Peyer's patch (tissue), 4 donors: ENCODE measurements around the gene TNFAIP6. TPM values are rescaled to one million over a fixed set of nuclear protein-coding genes. Genes with fewer than 3 reads are reported as not detected.

Experiments used
- DNase-seq, 3 donors: peaks; one replicate each; pipeline ENCODE4 v3.0.0-alpha.2; 2017 to 2019
- H3K27ac ChIP-seq, 4 donors: fragments of 200-600 bp; sonication (generic); one replicate each; pipeline ENCODE4 v1.5.1; 2016 to 2019
- H3K27me3 ChIP-seq, 2 donors: fragments of 200-600 bp; sonication (generic); one replicate each; pipeline ENCODE4 v1.5.1; 2019
- H3K36me3 ChIP-seq, 3 donors: fragments of 200-600 bp; sonication (generic); one replicate each; pipeline ENCODE4 v1.5.1; 2016 to 2019
- H3K4me1 ChIP-seq, 4 donors: fragments of 200-600 bp; sonication (generic); one replicate each; pipeline ENCODE4 v1.5.1; 2016 to 2019
- H3K4me3 ChIP-seq, 4 donors: fragments of 200-600 bp; sonication (generic); 1 replicate in 3 of 4; 2 replicates in 1 of 4; pipeline ENCODE4 v1.5.1; 2016 to 2019; ENCODE audit warnings: mild to moderate bottlenecking in 1 of 4
- H3K9me3 ChIP-seq, 4 donors: fragments of 200-600 bp; sonication (generic); one replicate each; pipeline ENCODE4 v1.5.1; 2016 to 2019; ENCODE audit warnings: mild to moderate bottlenecking in 1 of 4
- POLR2A ChIP-seq, 2 donors: fragments of 450-650 bp; IDR thresholded peaks; one replicate each; pipeline ENCODE4 v1.5.1; 2017; ENCODE audit warnings: antibody characterized with exemption in 2 of 2, mild to moderate bottlenecking in 2 of 2, moderate library complexity in 2 of 2
- total RNA-seq, 4 donors: library from RNA; depleted of rRNA; stranded (reverse); fragments of >200 nt; gene quantifications; one replicate each; pipeline ENCODE4 v1.1.0, GENCODE V29; 2016
- TF ChIP-seq, protein P1 (sequence below), 6 experiments: fragments of 450-650 bp in 4 of 6; fragments of 200-600 bp in 2 of 6; sonication (generic) in 1 of 6; IDR thresholded peaks; one replicate each; pipeline ENCODE4 v1.5.1; 2017 to 2019; ENCODE audit warnings: antibody characterized with exemption in 6 of 6, mild to moderate bottlenecking in 3 of 6, moderate library complexity in 1 of 6

TNFAIP6 gene
- total RNA-seq, 4 donors from 2014 or later, result 1.1 TPM; not detected in 3

GRCh38 chr2:151350579-151351195 lies 6.7 kb upstream of the TNFAIP6 start:
- no peaks in the 10 kb centered on the region for H3K4me1 ChIP-seq
- no peak overlapping the region for H3K27ac ChIP-seq
- no peaks in the 10 kb centered on the region for H3K27me3 ChIP-seq
- H3K4me3 ChIP-seq, result no peak overlapping the region
- no peak for DNase-seq
- TF ChIP-seq, protein P1, sequence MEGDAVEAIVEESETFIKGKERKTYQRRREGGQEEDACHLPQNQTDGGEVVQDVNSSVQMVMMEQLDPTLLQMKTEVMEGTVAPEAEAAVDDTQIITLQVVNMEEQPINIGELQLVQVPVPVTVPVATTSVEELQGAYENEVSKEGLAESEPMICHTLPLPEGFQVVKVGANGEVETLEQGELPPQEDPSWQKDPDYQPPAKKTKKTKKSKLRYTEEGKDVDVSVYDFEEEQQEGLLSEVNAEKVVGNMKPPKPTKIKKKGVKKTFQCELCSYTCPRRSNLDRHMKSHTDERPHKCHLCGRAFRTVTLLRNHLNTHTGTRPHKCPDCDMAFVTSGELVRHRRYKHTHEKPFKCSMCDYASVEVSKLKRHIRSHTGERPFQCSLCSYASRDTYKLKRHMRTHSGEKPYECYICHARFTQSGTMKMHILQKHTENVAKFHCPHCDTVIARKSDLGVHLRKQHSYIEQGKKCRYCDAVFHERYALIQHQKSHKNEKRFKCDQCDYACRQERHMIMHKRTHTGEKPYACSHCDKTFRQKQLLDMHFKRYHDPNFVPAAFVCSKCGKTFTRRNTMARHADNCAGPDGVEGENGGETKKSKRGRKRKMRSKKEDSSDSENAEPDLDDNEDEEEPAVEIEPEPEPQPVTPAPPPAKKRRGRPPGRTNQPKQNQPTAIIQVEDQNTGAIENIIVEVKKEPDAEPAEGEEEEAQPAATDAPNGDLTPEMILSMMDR (IDR thresholded peaks at IDR 0.05), result no peak
- no peak for TF ChIP-seq POLR2A (IDR thresholded peaks at IDR 0.05)
- H3K36me3 ChIP-seq, result no peaks in the 10 kb centered on the region
- no peaks in the 10 kb centered on the region for H3K9me3 ChIP-seq

GRCh38 chr2:151353995-151354394 lies 3.4 kb upstream of the TNFAIP6 start:
- Histone ChIP-seq H3K27me3 (no peaks in the 10 kb centered on the region), H3K9me3 (no peaks in the 10 kb centered on the region), H3K4me1 (no peaks in the 10 kb centered on the region), H3K4me3 (no peak overlapping the region), H3K36me3 (no peaks in the 10 kb centered on the region), H3K27ac (no peak overlapping the region)
- TF ChIP-seq, protein P1 (IDR thresholded peaks at IDR 0.05), result no peak
- no peak for TF ChIP-seq POLR2A (IDR thresholded peaks at IDR 0.05)
- DNase-seq, result no peak

- H3K9me3 ChIP-seq, result no peaks in the 10 kb centered on the region
- H3K4me3 ChIP-seq, result no peak overlapping the region
- TF ChIP-seq POLR2A (IDR thresholded peaks at IDR 0.05), result no peak
- TF ChIP-seq, protein P1 (IDR thresholded peaks at IDR 0.05), result no peak
- no peaks in the 10 kb centered on the region for H3K4me1 ChIP-seq
- no peak overlapping the region for H3K27ac ChIP-seq
- no peaks in the 10 kb centered on the region for H3K27me3 ChIP-seq
- DNase-seq, result no peak
- H3K36me3 ChIP-seq, result no peaks in the 10 kb centered on the region
These were observed 2.6 kb upstream of the TNFAIP6 start for GRCh38 chr2:151354807-151355206.

- no peaks in the 10 kb centered on the region for H3K27me3 ChIP-seq
- H3K9me3 ChIP-seq, result no peaks in the 10 kb centered on the region
- H3K27ac ChIP-seq, result no peak overlapping the region
- TF ChIP-seq, protein P1 (IDR thresholded peaks at IDR 0.05), result no peak
- no peak for TF ChIP-seq POLR2A (IDR thresholded peaks at IDR 0.05)
- no peak overlapping the region for H3K4me3 ChIP-seq
- H3K36me3 ChIP-seq, result no peaks in the 10 kb centered on the region
- no peaks in the 10 kb centered on the region for H3K4me1 ChIP-seq
- DNase-seq, result no peak
These were observed 976 bp downstream of the TNFAIP6 start for GRCh38 chr2:151358166-151358970.

DNA sequence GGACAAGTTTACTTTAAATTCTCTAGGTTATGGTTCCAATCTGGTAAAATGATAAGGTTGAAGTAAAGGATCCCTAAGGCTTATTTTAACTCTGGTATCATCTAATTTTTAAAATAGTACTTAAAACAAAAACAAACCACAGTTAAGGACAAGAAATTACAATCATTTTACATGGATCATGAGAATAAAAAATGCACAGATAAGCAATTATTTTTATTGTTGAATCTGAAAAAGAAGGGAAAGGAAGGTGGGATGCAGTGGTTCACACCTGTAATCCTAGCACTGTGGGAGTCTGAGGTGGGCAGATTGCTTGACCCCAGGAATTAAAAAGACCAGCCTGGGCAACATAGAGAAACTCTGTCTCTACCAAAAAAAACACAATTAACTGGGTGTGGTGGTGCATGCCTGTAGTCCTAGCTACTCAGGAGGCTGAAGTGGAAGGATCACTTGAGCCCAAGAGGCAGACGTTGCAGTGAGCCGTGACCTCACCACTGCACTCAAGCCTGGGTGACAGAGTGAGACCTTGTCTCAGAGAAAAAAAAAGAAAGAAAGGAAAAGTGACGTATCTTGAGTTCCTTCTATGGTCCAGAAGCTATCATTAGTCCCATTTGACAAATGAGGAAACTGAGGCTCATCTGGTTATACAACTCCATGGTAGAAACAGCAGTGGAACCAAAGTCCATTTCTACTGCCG lies 2.5 kb downstream of the TNFAIP6 start:
- no peak for TF ChIP-seq POLR2A (IDR thresholded peaks at IDR 0.05)
- TF ChIP-seq, protein P1 (IDR thresholded peaks at IDR 0.05), result no peak
- Histone ChIP-seq H3K36me3 (no peaks in the 10 kb centered on the region), H3K9me3 (no peaks in the 10 kb centered on the region), H3K27me3 (no peaks in the 10 kb centered on the region), H3K4me3 (no peak overlapping the region), H3K27ac (no peak overlapping the region), H3K4me1 (no peaks in the 10 kb centered on the region)
- no peak for DNase-seq
